Endothelial cell of umbilical vein (primary cell): Measurements from ENCODE around the gene SIX6. TPM values are rescaled to one million over a fixed set of nuclear protein-coding genes. Genes with fewer than 3 reads are reported as not detected.

Source experiments
- BruUV-seq: library from RNA; stranded (reverse); fragments of 400-500 nt; replicated peaks from 2 replicates; lab custom pipeline; 2021; lab: Mats Ljungman, UMichigan
- CTCF ChIA-PET: fragments of 300-600, 350-600 bp; sonication (Branson Sonifier 250); formaldehyde crosslinking; loops from one replicate; lab custom pipeline; 2021; ENCODE audit warnings: antibody characterized with exemption, inconsistent platforms; lab: Charles Lee
- POLR2A ChIA-PET: fragments of 300-600, 350-600 bp; sonication (Branson Sonifier 250); formaldehyde crosslinking; loops from one replicate; lab custom pipeline; 2021; ENCODE audit warnings: antibody characterized with exemption, inconsistent platforms; lab: Charles Lee
- DNase-seq: peaks from one replicate; pipeline ENCODE4 v3.0.0-alpha.2; 2011; ENCODE audit warnings: low read depth, low spot score
- FAIRE-seq: peaks from 2 replicates; lab custom pipeline; 2011; peaks lifted over from hg19 to GRCh38; lab: Jason Lieb, UNC
- H2AFZ ChIP-seq: 2 replicates; pipeline ENCODE4 v1.6.0; 2012; ENCODE audit warnings: low read depth, low read length, control low read depth, inconsistent platforms
- H3K27ac ChIP-seq: 2 replicates; pipeline ENCODE4 v1.5.1; 2011; ENCODE audit warnings: low read depth, mild to moderate bottlenecking, control low read depth, low read length, moderate library complexity; ENCODE audit not compliant: insufficient read depth
- H3K27me3 ChIP-seq, 2 experiments: 2 replicates each; pipeline versions ENCODE4 v1.6.0 to v1.6.1; 2011; ENCODE audit warnings: low read length in 2 of 2, mixed read lengths in 1 of 2; ENCODE audit not compliant: control insufficient read depth in 2 of 2, insufficient read depth in 2 of 2
- H3K36me3 ChIP-seq, 2 experiments: 2 replicates in 1 of 2; 3 replicates in 1 of 2; pipeline ENCODE4 v1.5.1; 2011; ENCODE audit warnings: low read length in 2 of 2, mild to moderate bottlenecking in 1 of 2, moderate library complexity in 1 of 2; ENCODE audit not compliant: control insufficient read depth in 2 of 2, insufficient read depth in 2 of 2; ENCODE audit errors: extremely low read depth in 1 of 2
- H3K4me1 ChIP-seq: 3 replicates; pipeline ENCODE4 v1.5.1; 2011; ENCODE audit warnings: mild to moderate bottlenecking, low read length; ENCODE audit not compliant: control insufficient read depth, insufficient read depth; ENCODE audit errors: extremely low read depth
- H3K4me2 ChIP-seq: 2 replicates; pipeline ENCODE4 v1.6.1; 2011; ENCODE audit warnings: low read length, control low read depth, mixed read lengths; ENCODE audit not compliant: insufficient read depth
- H3K4me3 ChIP-seq, 3 experiments: fragments of 200-600 bp in 1 of 3; sonication (generic), shearing (Covaris generic) in 1 of 3; replicated peaks in 1 of 3; 2 replicates each; pipeline ENCODE4 v1.5.1; 2011 to 2016; ENCODE audit warnings: control low read depth in 3 of 3, low read length in 3 of 3, mild to moderate bottlenecking in 2 of 3, inconsistent platforms in 1 of 3, low read depth in 1 of 3, moderate library complexity in 1 of 3; ENCODE audit not compliant: insufficient read depth in 1 of 3
- H3K79me2 ChIP-seq: 2 replicates; pipeline ENCODE4 v1.6.0; 2012; ENCODE audit warnings: low read length, inconsistent platforms; ENCODE audit not compliant: control insufficient read depth, insufficient read depth
- H3K9ac ChIP-seq: replicated peaks from 2 replicates; pipeline ENCODE3; 2011; ENCODE audit warnings: low read length, control low read depth; ENCODE audit not compliant: insufficient read depth; ENCODE audit errors: extremely low read depth
- H3K9me1 ChIP-seq: replicated peaks from 3 replicates; pipeline ENCODE4 v1.6.0; 2011; ENCODE audit warnings: mild to moderate bottlenecking, low read length; ENCODE audit not compliant: control insufficient read depth, insufficient read depth; ENCODE audit errors: extremely low read depth
- H3K9me3 ChIP-seq: replicated peaks from 2 replicates; pipeline ENCODE4 v1.5.1; 2012; ENCODE audit warnings: low read length, inconsistent platforms; ENCODE audit not compliant: control insufficient read depth, insufficient read depth
- H4K20me1 ChIP-seq: replicated peaks from 2 replicates; pipeline ENCODE3; 2011; ENCODE audit warnings: mild to moderate bottlenecking, low read length; ENCODE audit not compliant: control insufficient read depth, insufficient read depth; ENCODE audit errors: extremely low read depth
- EZH2 ChIP-seq: IDR thresholded peaks from 2 replicates; pipeline ENCODE4 v1.6.1; 2012; ENCODE audit warnings: borderline replicate concordance, low read depth, mild to moderate bottlenecking, moderate library complexity, low read length, inconsistent platforms; ENCODE audit not compliant: severe bottlenecking
- FOS ChIP-seq: IDR thresholded peaks from 2 replicates; pipeline ENCODE4 v1.6.1; 2011; ENCODE audit warnings: mild to moderate bottlenecking, low read length, moderate library complexity, borderline replicate concordance; ENCODE audit not compliant: insufficient read depth
- GATA2 ChIP-seq: IDR thresholded peaks from 2 replicates; pipeline ENCODE4 v1.7.0; 2011; ENCODE audit warnings: low read depth, mild to moderate bottlenecking, moderate library complexity, mixed read lengths, low read length; ENCODE audit not compliant: insufficient read length, insufficient read depth
- JUN ChIP-seq: IDR thresholded peaks from 2 replicates; pipeline ENCODE4 v1.6.1; 2011; ENCODE audit warnings: borderline replicate concordance, low read depth; ENCODE audit not compliant: insufficient read length, insufficient read depth
- MAX ChIP-seq: IDR thresholded peaks from 2 replicates; pipeline ENCODE4 v1.6.1; 2011; ENCODE audit not compliant: insufficient read depth, insufficient read length
- MYC ChIP-seq: IDR thresholded peaks from one replicate; pipeline ENCODE4 v1.6.1; 2011; ENCODE audit warnings: mild to moderate bottlenecking, low read depth, low read length
- POLR2A ChIP-seq: IDR thresholded peaks from 2 replicates; pipeline ENCODE4 v1.6.1; 2012; ENCODE audit warnings: low read depth, mild to moderate bottlenecking, control low read depth, low read length
- POLR2AphosphoS5 ChIP-seq: IDR thresholded peaks from 2 replicates; pipeline ENCODE4 v1.6.1; 2012; ENCODE audit warnings: low read depth, mild to moderate bottlenecking, control low read depth, low read length, moderate library complexity; ENCODE audit not compliant: insufficient read depth
- dilution Hi-C: fragments of 300-500 bp; cut with MboI; formaldehyde crosslinking; loops from one replicate; pipeline ENCODE4 v1.15.0; 2019; ENCODE audit warnings: low sequenced_read_pairs; ENCODE audit not compliant: extremely low pct_ligation_motif_present
- intact Hi-C: fragments of 100-400 bp; cut with micrococcal nuclease; formaldehyde crosslinking; loops from one replicate; pipeline ENCODE4 v1.10.0; 2022
- polyA plus RNA-seq, 4 experiments: library from polyadenylated mRNA; depleted of rRNA in 3 of 4; stranded (reverse) in 3 of 4; unstranded in 1 of 4; fragments of >200 nt; gene quantifications; 2 replicates each; pipeline versions ENCODE4 v1.2.1 to v1.2.3, GENCODE V29; 2011 to 2012; ENCODE audit warnings: missing spikeins in 1 of 4
- total RNA-seq: library from RNA; stranded (reverse); gene quantifications from 2 replicates; pipeline ENCODE4 v1.2.3, GENCODE V29; 2021
- TF ChIP-seq, protein P1 (sequence below), 2 donors: IDR thresholded peaks; 1 replicate in 1 of 2; 2 replicates in 1 of 2; pipeline ENCODE4 v1.5.1; 2011; ENCODE audit warnings: low read length in 2 of 2, mild to moderate bottlenecking in 2 of 2, moderate library complexity in 2 of 2, control low read depth in 1 of 2, inconsistent platforms in 1 of 2, low read depth in 1 of 2; ENCODE audit not compliant: insufficient read depth in 1 of 2; ENCODE audit errors: extremely low read depth in 1 of 2

Gene SIX6
- total and polyA plus RNA-seq, 2 donors (not counting 3 experiments of a cell fraction or from before 2014, with no cell fraction given), result not detected

DNA sequence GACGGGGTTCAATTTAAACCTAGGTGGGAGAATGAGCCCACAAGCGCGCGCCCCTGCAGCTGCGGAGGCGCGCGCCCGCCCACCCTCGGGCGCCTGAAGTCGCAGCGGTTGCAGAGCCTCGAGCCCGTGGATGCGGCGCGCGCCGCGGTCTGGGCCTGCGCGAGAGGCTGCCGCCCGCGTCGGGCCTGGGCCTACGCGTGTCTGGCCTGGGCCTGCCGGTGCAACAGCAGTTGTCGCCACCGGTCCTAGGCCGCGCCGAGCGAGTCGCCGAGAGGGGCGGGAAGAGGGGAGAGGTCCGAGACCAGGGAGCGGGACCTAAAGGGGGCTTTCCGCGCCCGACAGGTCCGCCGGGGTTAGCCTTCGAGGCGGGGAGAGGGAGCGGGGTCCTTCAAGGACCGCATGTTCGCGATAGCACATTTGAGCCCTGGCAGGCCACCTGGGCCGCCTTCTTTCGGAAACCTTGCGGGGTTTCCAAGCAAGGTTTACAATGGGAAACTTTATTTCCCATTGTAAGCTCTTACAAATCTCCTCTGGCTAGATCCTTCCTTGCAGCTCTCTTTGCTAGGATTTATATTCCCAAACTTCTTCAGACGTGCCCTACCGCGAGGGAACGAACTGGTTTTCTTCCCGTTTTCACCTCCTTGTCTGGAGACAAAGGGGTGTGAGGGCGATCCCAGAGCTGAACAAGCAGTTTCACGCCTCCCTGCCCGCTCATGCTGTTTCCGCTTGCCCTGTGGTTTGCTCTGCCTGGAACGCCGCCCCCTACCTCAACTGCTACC lies 6.8 kb downstream of the SIX6 start:
- Histone ChIP-seq H2AFZ (no peak overlapping the region), H4K20me1 (no peaks in the 10 kb centered on the region), H3K9me1 (no peaks in the 10 kb centered on the region), H3K27me3 (peaks cover 56 to 91% of the 10 kb centered on the region in 2 experiments), H3K27ac (no peak overlapping the region), H3K4me3 (no peak overlapping the region), H3K4me2 (no peak overlapping the region), H3K9ac (no peak overlapping the region), H3K79me2 (no peaks in the 10 kb centered on the region), H3K4me1 (peaks cover 3% of the 10 kb centered on the region), H3K9me3 (no peaks in the 10 kb centered on the region), H3K36me3 (no peaks in the 10 kb centered on the region)
- CTCF ChIA-PET, result interaction anchor here (1.0 kb wide), 1 partner anchor 166 kb away, joined by 3 read pairs; no protein-coding TSS in a partner anchor
- POLR2A ChIA-PET, result no interaction called here
- TF ChIP-seq EZH2 (peak; percentile 92), POLR2A (no peak)
- no TSS peak for BruUV-seq
- dilution Hi-C loops (no loop called here), intact Hi-C loops (loop anchor here (5.0 kb wide), 1 partner anchor 248 kb away; no protein-coding TSS in a partner anchor)
- FAIRE-seq (no peak), DNase-seq (no peak)

GRCh38 chr14:60532442-60532841 lies 23.5 kb downstream of the SIX6 start:
- no peaks in the 10 kb centered on the region for H3K79me2 ChIP-seq
- H3K4me3 ChIP-seq, result no peak overlapping the region
- no peaks in the 10 kb centered on the region for H3K4me1 ChIP-seq
- ChIA-PET POLR2A (no interaction called here), CTCF (no interaction called here)
- peaks cover 3 to 21% of the 10 kb centered on the region in 2 experiments for H3K27me3 ChIP-seq
- H3K9ac ChIP-seq, result no peak overlapping the region
- intact Hi-C loops, result no loop called here
- no TSS peak for BruUV-seq
- H4K20me1 ChIP-seq, result no peaks in the 10 kb centered on the region
- H3K9me1 ChIP-seq, result no peaks in the 10 kb centered on the region
- no peak for FAIRE-seq
- H3K4me2 ChIP-seq, result no peak overlapping the region
- no peak overlapping the region for H3K27ac ChIP-seq
- no peaks in the 10 kb centered on the region for H3K36me3 ChIP-seq
- no peak overlapping the region for H2AFZ ChIP-seq
- no peaks in the 10 kb centered on the region for H3K9me3 ChIP-seq
- TF ChIP-seq MYC (no peak), FOS (no peak), MAX (no peak), EZH2 (no peak), JUN (no peak), GATA2 (no peak), POLR2A (no peak), POLR2AphosphoS5 (no peak)
- TF ChIP-seq, protein P1, sequence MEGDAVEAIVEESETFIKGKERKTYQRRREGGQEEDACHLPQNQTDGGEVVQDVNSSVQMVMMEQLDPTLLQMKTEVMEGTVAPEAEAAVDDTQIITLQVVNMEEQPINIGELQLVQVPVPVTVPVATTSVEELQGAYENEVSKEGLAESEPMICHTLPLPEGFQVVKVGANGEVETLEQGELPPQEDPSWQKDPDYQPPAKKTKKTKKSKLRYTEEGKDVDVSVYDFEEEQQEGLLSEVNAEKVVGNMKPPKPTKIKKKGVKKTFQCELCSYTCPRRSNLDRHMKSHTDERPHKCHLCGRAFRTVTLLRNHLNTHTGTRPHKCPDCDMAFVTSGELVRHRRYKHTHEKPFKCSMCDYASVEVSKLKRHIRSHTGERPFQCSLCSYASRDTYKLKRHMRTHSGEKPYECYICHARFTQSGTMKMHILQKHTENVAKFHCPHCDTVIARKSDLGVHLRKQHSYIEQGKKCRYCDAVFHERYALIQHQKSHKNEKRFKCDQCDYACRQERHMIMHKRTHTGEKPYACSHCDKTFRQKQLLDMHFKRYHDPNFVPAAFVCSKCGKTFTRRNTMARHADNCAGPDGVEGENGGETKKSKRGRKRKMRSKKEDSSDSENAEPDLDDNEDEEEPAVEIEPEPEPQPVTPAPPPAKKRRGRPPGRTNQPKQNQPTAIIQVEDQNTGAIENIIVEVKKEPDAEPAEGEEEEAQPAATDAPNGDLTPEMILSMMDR (IDR thresholded peaks at IDR 0.05; ENCODE audit: extremely low read depth in 1 of 2, insufficient read depth in 1 of 2, low read depth in 1 of 2, low read length in 2 of 2), result no peak
- dilution Hi-C loops, result no loop called here
- no peak for DNase-seq
